Ascending aorta (tissue), 2 donors: Measurements from ENCODE around the gene POU6F1. TPM values are rescaled to one million over a fixed set of nuclear protein-coding genes. Genes with fewer than 3 reads are reported as not detected.
A peak's percentile ranks its signal among the peaks of the same experiment; 100 is the strongest.

Experiments
- DNase-seq, 2 donors: peaks; one replicate each; pipeline ENCODE4 v3.0.0-alpha.2; 2019; ENCODE audit warnings: low spot score in 2 of 2
- H3K27ac ChIP-seq, 2 donors: fragments of 200-600 bp; sonication (generic); one replicate each; pipeline ENCODE4 v1.5.1; 2016 to 2017; ENCODE audit warnings: mild to moderate bottlenecking in 1 of 2
- H3K27me3 ChIP-seq: fragments of 200-600 bp; sonication (generic); one replicate; pipeline ENCODE4 v1.5.1; 2017
- H3K36me3 ChIP-seq, 2 donors: fragments of 200-600 bp; sonication (generic); one replicate each; pipeline ENCODE4 v1.5.1; 2016
- H3K4me1 ChIP-seq, 2 donors: fragments of 200-600 bp; sonication (generic); one replicate each; pipeline ENCODE4 v1.5.1; 2016 to 2017; ENCODE audit warnings: mild to moderate bottlenecking in 1 of 2
- H3K4me3 ChIP-seq, 2 donors: fragments of 200-600 bp; sonication (generic); one replicate each; pipeline ENCODE4 v1.5.1; 2016 to 2017; ENCODE audit warnings: mild to moderate bottlenecking in 1 of 2
- H3K9me3 ChIP-seq, 2 donors: fragments of 200-600 bp; sonication (generic); one replicate each; pipeline ENCODE4 v1.5.1; 2016
- intact Hi-C: fragments of 100-400 bp; cut with DNase I; formaldehyde crosslinking; loops from one replicate; pipeline ENCODE4 v1.15.1; 2023
- total RNA-seq: library from RNA; depleted of rRNA; stranded (reverse); fragments of >200 nt; gene quantifications from one replicate; pipeline ENCODE4 v1.1.0, GENCODE V29; 2016
- TF ChIP-seq, protein P1 (sequence below), 3 experiments: fragments of 200-600 bp in 2 of 3; fragments of 450-650 bp in 1 of 3; sonication (generic) in 2 of 3; IDR thresholded peaks; one replicate each; pipeline ENCODE4 v1.5.1; 2016 to 2019; ENCODE audit warnings: antibody characterized with exemption in 3 of 3, mild to moderate bottlenecking in 1 of 3, moderate library complexity in 1 of 3

POU6F1 gene
- total RNA-seq, 1 donor from 2014 or later: 24.7 TPM

- TF ChIP-seq, protein P1, sequence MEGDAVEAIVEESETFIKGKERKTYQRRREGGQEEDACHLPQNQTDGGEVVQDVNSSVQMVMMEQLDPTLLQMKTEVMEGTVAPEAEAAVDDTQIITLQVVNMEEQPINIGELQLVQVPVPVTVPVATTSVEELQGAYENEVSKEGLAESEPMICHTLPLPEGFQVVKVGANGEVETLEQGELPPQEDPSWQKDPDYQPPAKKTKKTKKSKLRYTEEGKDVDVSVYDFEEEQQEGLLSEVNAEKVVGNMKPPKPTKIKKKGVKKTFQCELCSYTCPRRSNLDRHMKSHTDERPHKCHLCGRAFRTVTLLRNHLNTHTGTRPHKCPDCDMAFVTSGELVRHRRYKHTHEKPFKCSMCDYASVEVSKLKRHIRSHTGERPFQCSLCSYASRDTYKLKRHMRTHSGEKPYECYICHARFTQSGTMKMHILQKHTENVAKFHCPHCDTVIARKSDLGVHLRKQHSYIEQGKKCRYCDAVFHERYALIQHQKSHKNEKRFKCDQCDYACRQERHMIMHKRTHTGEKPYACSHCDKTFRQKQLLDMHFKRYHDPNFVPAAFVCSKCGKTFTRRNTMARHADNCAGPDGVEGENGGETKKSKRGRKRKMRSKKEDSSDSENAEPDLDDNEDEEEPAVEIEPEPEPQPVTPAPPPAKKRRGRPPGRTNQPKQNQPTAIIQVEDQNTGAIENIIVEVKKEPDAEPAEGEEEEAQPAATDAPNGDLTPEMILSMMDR (IDR thresholded peaks at IDR 0.05): no peak
- Histone ChIP-seq H3K27me3 (no peaks in the 10 kb centered on the region), H3K4me1 (peaks cover 14 to 22% of the 10 kb centered on the region in 2 donors), H3K4me3 (no peak overlapping the region), H3K27ac (no peak overlapping the region), H3K9me3 (no peaks in the 10 kb centered on the region), H3K36me3 (peaks cover 37 to 53% of the 10 kb centered on the region in 2 donors)
- intact Hi-C loops: no loop called here
- DNase-seq: no peak
These were observed 26.4 kb upstream of the POU6F1 start for GRCh38 chr12:51244269-51244668.

DNA sequence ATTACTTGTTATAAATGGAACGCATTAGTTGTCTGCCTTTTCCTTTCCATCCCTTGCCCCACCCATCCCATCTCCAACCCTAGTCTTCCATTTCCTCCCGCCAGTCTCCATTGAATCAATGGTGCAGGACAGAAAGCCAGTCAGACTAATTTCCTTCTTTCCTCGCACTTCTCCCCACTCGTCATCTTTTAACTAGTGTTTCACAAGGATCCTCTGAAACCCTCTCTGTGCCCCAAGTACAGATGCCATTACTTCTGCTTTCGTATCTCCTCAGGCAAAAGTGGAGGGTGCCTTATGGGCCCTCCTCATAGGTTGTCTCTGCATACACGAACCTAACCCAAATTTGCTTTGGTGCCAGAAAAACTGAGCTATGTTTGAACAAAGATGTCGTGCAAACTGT is 25.0 kb upstream of the POU6F1 start:
- Histone ChIP-seq H3K9me3 (no peaks in the 10 kb centered on the region), H3K27me3 (no peaks in the 10 kb centered on the region), H3K36me3 (peaks cover 37 to 53% of the 10 kb centered on the region in 2 donors), H3K4me1 (peaks cover 14 to 25% of the 10 kb centered on the region in 2 donors), H3K4me3 (no peak overlapping the region), H3K27ac (no peak overlapping the region)
- TF ChIP-seq, protein P1 (IDR thresholded peaks at IDR 0.05): no peak
- intact Hi-C loops: no loop called here
- DNase-seq: no peak

DNA sequence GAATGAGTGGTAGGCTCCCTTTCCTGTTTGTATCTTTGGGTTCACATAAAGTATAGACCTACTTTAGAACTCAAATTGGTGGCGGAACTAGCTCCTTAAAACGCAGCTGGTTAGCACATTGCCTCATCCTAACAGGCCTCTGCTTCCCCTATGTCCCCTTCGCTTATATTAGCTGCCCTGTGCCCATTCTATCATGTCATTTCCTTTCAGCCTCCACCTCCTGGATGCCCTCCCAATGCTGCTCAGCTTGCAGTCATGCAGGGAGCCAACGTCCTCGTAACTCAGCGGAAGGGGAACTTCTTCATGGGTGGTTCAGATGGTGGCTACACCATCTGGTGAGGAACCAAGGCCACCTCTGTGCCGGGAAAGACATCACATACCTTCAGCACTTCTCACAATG is 24.3 kb upstream of the POU6F1 start:
- intact Hi-C loops: no loop called here
- peaks cover 37 to 53% of the 10 kb centered on the region in 2 donors for H3K36me3 ChIP-seq
- TF ChIP-seq, protein P1 (IDR thresholded peaks at IDR 0.05): no peak

GRCh38 chr12:51240971-51241370 is 23.1 kb upstream of the POU6F1 start:
- no peak for DNase-seq
- no peaks in the 10 kb centered on the region for H3K9me3 ChIP-seq
- peak overlapping the region in 1 of 2 donors; percentile 96 for H3K4me3 ChIP-seq
- no peaks in the 10 kb centered on the region for H3K27me3 ChIP-seq
- H3K27ac ChIP-seq: peak overlapping the region; percentile 48 to 99
- TF ChIP-seq, protein P1 (IDR thresholded peaks at IDR 0.05): no peak
- peaks cover 37 to 49% of the 10 kb centered on the region in 2 donors for H3K36me3 ChIP-seq
- H3K4me1 ChIP-seq: peaks cover 14 to 25% of the 10 kb centered on the region in 2 donors
- intact Hi-C loops: no loop called here

More for the DNA sequence above, 24.3 kb upstream of the POU6F1 start:
- no peaks in the 10 kb centered on the region for H3K9me3 ChIP-seq
- peak in 1 of 2 donors; percentile 35 for DNase-seq
- H3K4me3 ChIP-seq: no peak overlapping the region
- H3K27ac ChIP-seq: peak overlapping the region in 1 of 2 donors; percentile 48
- H3K4me1 ChIP-seq: peaks cover 14 to 25% of the 10 kb centered on the region in 2 donors
- H3K27me3 ChIP-seq: no peaks in the 10 kb centered on the region

GRCh38 chr12:51238510-51239334 is 20.9 kb upstream of the POU6F1 start, which contains the start of gene DAZAP2:
Gene DAZAP2 (plus strand): TSS chr12:51238826. CDS start chr12:51238908, 82 bp downstream.
- peak within 1 kb of the TSS; percentile 99 for H3K27ac ChIP-seq
- H3K27me3 ChIP-seq: no peaks in the 10 kb centered on the region
- H3K9me3 ChIP-seq: no peaks in the 10 kb centered on the region
- intact Hi-C loops: loop anchor here (1.0 to 5.0 kb wide), 5 partner anchors 20 to 211 kb away; partner anchors contain the start of genes CSRNP2, LETMD1, POU6F1 and SLC11A2
- TF ChIP-seq, protein P1 (IDR thresholded peaks at IDR 0.05): no peak
- H3K36me3 ChIP-seq: peaks cover 34 to 37% of the 10 kb centered on the region in 2 donors
- peak; percentile 85 to 97 for DNase-seq
- H3K4me3 ChIP-seq: peak within 1 kb of the TSS; percentile 74 to 96
- peaks cover 14 to 25% of the 10 kb centered on the region in 2 donors for H3K4me1 ChIP-seq
